Epithelial cell of prostate (primary cell): ENCODE measurements around the gene VENTX.
"Not testable (repeated sequence)": the region's sequence is repeated elsewhere in the genome, so short reads cannot be mapped to it uniquely, and the experiment has no call there.

ENCODE experiments used
- DNase-seq: peaks from one replicate; pipeline ENCODE4 v3.0.0-alpha.2; 2011; ENCODE audit warnings: low read depth, low spot score
- H3K27ac ChIP-seq: fragments of 450-650 bp; 2 replicates; pipeline ENCODE4 v1.5.1; 2017; ENCODE audit warnings: mild to moderate bottlenecking

Gene VENTX

DNA sequence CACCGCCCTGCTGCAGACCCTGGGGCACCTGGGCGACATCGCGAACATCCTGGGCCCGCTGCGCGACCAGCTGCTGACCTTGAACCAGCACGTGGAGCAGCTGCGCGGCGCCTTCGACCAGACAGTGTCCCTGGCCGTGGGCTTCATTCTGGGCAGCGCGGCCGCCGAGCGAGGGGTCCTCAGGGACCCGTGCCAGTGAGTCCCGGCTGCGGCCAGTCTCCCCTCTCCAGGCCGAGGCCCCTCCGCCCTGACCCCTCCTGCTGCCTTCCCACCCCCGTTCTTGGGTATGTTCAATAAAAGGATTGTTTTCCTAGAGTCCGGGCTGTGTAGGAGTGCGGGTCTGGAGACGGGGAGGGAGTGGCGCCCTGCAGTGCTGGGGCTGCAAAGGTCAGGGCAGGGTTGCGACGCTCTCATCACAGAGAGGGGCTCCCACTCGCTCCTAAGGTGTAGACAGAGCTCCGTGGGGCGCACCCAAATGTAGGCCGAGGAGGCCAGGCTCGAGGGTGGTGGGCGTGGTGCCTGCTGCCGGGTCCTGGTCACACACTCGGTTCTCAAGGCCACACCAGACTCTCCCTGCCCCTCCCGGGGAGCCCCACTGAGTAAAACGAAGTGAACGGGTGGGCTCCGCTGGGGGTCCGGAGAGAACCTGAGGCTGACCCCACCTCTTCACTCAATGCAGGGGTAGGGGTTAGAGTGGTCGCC lies 6.3 kb upstream of the VENTX start:
- H3K27ac ChIP-seq, result no peak overlapping the region
- no peak for DNase-seq

DNA sequence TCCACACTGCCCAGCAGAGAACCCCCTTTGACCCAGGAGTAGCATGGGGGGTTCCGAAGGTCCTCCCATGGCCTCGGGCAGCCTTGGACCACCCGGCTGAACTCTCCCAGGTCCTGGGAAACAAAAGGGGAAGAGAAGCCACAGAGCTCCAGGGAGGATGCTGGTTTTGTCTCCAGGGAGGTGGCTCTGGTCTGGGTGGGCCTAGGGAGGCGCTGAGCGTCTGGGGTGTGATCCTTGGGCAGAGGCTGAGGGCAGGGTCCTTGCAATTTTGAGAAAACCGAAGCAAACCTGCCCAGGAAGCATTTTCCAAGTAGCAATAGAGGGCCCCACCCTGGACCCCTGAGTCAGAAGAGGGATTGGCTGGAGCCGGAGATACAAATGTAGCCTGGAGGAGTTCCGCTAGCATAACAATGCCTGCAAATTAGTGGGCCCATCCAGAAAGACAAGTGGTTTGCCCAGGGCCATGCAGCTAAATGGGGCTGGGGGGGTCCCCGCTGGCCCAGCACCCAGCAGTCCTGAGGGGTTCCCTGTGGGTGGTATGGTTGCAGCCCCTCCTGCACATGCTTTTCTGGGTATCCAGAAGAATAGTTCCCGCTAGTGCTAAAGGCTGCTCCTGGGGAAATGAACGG lies 5.6 kb upstream of the VENTX start:
- no peak for DNase-seq
- no peak overlapping the region for H3K27ac ChIP-seq

GRCh38 chr10:133234796-133235195 lies 2.9 kb upstream of the VENTX start:
- H3K27ac ChIP-seq, DNase-seq: not testable (repeated sequence)

GRCh38 chr10:133235265-133235855 lies 2.3 kb upstream of the VENTX start:
- no peak for DNase-seq
- H3K27ac ChIP-seq, result no peak overlapping the region

GRCh38 chr10:133235932-133236331 lies 1.7 kb upstream of the VENTX start:
- H3K27ac ChIP-seq, result no peak overlapping the region
- DNase-seq, result no peak

DNA sequence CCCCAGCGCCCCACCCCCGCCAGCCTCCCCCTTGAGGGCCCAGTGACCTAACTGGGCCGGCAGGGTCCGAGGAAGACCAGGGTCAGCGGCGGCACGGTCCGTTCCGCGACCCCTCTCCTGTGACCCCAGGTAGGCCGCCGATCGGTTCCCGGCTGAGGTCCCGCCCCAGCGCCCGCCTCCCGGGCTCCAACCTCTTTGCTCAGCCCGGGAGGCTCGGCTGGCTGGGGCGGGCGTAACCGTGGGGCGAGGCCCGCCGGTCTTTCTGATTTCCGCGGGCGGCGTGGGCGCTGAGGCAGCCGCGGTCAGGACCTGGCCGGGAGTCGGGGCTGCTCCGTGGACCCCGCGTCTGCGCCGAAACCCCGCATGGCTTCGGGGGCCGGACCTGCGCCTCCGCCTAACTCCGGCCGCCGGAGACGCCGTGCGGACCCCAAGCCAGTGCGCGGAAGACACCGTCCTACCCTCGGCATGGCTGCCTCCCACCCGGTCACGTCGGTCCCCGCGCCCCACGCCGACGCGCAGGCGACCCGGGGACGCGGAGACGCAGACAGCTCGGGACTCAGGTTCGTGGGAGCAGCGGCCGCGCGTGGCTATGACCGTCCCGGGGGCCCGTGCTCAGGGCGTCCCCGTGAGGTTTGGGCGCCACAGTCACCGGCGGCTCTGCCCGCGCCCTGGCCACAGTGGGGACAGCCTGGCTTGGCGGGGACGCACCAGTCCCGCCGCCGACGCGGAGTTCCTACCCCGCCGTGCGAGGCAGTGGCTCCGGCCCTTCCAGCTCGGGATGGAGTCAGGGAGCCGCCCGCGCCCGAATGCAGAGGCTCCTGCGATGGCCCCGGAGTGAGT lies 1.0 kb upstream of the VENTX start:
- DNase-seq, result no peak
- no peak overlapping the region for H3K27ac ChIP-seq

DNA sequence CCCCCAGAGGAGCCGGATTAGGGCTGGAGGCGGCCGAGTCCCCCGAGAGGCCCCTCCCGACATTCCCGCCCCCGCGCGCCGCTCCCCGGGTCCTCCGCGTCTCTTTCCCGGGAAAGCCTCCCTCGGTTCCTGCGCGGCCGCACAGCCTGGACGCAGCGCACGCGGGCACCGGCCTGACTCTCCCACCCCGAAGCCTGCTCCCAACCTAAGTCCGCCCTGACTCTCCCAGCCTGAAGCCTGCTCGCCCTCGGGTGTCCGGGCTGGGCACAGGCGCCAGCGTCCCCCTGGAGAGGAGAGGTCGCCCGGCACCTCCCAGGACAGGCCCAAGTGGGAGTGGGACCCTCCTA lies 441 bp upstream of the VENTX start:
- H3K27ac ChIP-seq, result no peak overlapping the region
- DNase-seq, result no peak

- no peak for DNase-seq
- no peak overlapping the region for H3K27ac ChIP-seq
These were observed 780 bp downstream of the VENTX start for GRCh38 chr10:133238466-133238804.

DNA sequence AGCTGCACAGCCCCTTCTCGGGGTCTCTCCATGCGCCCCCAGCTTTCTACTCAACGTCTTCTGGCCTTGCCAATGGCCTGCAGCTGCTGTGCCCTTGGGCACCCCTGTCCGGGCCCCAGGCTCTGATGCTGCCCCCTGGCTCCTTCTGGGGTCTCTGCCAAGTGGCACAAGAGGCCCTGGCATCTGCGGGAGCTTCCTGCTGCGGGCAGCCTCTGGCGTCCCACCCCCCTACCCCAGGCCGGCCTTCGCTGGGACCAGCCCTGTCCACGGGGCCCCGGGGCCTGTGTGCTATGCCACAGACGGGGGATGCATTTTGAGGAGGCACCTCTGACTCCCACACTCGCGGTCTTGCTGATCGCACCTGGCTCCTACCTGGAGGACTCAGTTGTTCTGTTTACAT lies 2.3 kb downstream of the VENTX start:
- no peak for DNase-seq
- H3K27ac ChIP-seq, result no peak overlapping the region

GRCh38 chr10:133241501-133242205 lies 4.0 kb downstream of the VENTX start:
- no peak overlapping the region for H3K27ac ChIP-seq
- DNase-seq, result no peak

- H3K27ac ChIP-seq, result no peak overlapping the region
- no peak for DNase-seq
These were observed 5.1 kb downstream of the VENTX start for GRCh38 chr10:133242611-133243356.

- H3K27ac ChIP-seq, result no peak overlapping the region
- no peak for DNase-seq
These were observed 5.9 kb downstream of the VENTX start for GRCh38 chr10:133243593-133243992.

DNA sequence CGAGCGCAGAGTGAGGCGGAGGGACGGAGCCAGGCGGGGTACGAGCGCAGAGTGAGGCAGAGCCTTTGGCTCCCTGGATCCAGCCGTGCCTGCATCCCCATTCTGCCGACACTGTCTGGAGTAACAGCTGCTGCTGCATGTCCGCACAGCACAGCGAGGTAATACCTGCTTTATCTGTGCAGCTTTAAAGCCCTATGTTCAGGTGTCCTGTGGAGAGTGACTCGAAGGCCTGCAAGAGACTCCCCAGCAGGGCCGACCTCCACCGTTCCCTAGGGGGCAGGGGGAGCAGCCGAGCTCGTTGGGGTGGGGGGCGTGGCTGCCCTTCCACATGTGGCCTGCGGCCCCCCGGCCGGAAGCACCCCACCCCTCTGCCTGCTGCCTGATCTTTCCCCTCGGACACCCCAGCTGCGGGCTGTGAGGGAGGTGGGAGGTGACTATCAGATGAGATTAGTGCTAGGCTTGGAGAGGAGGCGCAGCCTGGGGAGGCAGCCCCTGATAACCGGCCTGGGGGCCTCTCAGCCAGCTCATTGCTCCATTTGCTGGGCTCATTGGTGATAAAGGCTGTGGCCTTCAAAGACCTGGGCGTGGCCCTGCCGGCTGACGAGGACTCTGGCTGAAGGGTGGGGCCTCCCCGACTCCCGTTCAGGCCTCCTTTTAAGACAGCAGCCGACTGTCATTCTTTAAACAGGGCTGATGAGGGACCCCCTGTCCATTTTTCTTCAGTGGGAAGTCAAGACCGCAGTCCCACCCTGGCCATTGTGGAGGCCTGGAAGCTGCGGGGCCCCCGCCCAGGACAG lies 8.0 kb downstream of the VENTX start:
- DNase-seq, result no peak

DNA sequence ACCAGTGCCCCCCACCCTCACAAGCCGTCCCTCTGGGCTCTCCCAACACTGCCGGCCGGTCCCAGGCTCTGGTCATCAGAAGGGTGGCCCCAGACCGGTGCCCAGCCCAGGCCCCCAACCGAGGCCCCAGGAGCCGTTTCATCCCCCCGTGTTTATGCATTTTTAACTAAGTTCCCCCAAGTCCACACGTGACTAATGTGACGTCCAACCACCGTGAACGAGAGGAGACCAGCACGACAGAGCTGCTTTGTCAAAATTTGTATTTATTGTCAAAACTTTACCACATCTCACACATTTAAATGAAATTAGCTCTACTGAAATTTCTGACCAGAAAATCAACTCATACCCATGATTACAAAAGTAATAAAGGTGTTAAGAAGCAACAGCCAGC lies 8.6 kb downstream of the VENTX start:
- H3K27ac ChIP-seq, result no peak overlapping the region
- no peak for DNase-seq

More for the DNA sequence above, 8.0 kb downstream of the VENTX start:
- H3K27ac ChIP-seq, result no peak overlapping the region

DNA sequence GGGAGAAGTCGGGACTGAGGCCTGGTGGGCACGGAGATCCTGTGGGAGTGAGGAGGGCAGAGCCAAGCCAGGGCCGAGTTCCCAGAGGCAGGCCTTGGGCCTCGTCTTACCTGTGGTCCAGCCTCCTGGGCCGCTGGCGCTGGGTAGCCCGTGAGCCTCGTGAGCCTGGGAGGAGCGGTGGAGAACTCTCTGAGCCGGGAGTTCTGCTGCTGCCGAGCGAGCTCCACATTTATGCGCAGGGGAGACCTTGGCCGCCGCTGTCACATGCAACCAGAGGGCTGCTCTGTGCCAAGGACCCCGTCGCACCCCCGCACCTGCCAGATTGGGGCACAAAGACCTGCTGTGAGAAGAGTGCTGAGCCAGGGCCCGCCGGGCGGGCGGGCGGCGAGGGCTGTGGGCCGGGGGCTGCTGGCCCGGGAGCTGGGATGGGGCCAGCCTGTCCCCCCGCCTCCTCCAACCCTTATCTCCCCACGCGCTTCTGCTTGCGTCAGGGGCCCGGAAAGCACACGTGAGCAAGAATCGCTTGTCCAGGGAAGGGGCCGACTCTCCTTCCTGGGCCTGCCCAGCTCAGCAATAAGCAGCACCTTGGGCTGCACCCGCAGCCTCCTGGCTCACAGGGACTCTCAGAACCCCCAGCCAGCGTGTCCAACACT lies 10.2 kb downstream of the VENTX start:
- no peak for DNase-seq
- no peak overlapping the region for H3K27ac ChIP-seq

- no peak for DNase-seq
- no peak overlapping the region for H3K27ac ChIP-seq
These were observed 10.7 kb downstream of the VENTX start for GRCh38 chr10:133248334-133248715.

GRCh38 chr10:133249094-133249780 lies 11.6 kb downstream of the VENTX start:
- DNase-seq, result no peak

More at GRCh38 chr10:133249094-133249780, 11.6 kb downstream of the VENTX start:
- H3K27ac ChIP-seq, result no peak overlapping the region
